Gastrocnemius medialis (tissue), 4 donors: Measurements from ENCODE around the gene ST6GALNAC4.

Source experiments
- CTCF ChIP-seq, 5 experiments: fragments of 450-650 bp in 3 of 5; fragments of 200-600 bp in 2 of 5; sonication (generic) in 2 of 5; IDR thresholded peaks in 4 of 5; conservative IDR thresholded peaks in 1 of 5; 1 replicate in 4 of 5; 2 replicates in 1 of 5; pipeline ENCODE4 v1.5.1; 2016 to 2019; ENCODE audit warnings: antibody characterized with exemption in 5 of 5, mild to moderate bottlenecking in 3 of 5, moderate library complexity in 3 of 5
- POLR2A ChIP-seq, 2 donors: fragments of 450-650 bp; IDR thresholded peaks; one replicate each; pipeline ENCODE4 v1.6.1; 2017; ENCODE audit warnings: antibody characterized with exemption in 2 of 2, mild to moderate bottlenecking in 2 of 2, moderate library complexity in 2 of 2

GRCh38 chr9:127928676-127929624, 12.1 kb upstream of the ST6GALNAC4 start:
- TF ChIP-seq CTCF (IDR thresholded peaks at IDR 0.05 in 4 of 5, conservative IDR thresholded peaks at IDR 0.05 in 1 of 5), result no peak
- TF ChIP-seq POLR2A (IDR thresholded peaks at IDR 0.05), result no peak
